ENCODE data around the gene RPL23.

GRCh38 chr17:38896346-38896954 is 42.9 kb upstream of the RPL23 start:
- TF ChIP-seq CTCF (IDR thresholded peaks at IDR 0.05) (no peak), POLR2AphosphoS5 (IDR thresholded peaks at IDR 0.05) (no peak), POLR2A (IDR thresholded peaks at IDR 0.05) (no peak), EP300 (IDR thresholded peaks at IDR 0.05) (no peak)
